MM.1S (cell line): ENCODE data around the gene WAC.

Experiments used
- EZH2 ChIP-seq: fragments of 300-600 bp; sonication (generic); optimal IDR thresholded peaks from 2 replicates; pipeline ENCODE3; 2017; ENCODE audit warnings: low read depth, mild to moderate bottlenecking, antibody characterized with exemption, low read length, mixed read lengths
- EZH2phosphoT487 ChIP-seq: fragments of 300-600 bp; sonication (generic); IDR thresholded peaks from 2 replicates; pipeline ENCODE4 v1.6.1; 2018; ENCODE audit warnings: antibody characterized with exemption, low read length
- TF ChIP-seq, protein P1 (sequence below): fragments of 300-600 bp; sonication (generic); IDR thresholded peaks from 2 replicates; pipeline ENCODE4 v1.5.1; 2016; ENCODE audit warnings: antibody characterized with exemption, low read length, mixed read lengths

DNA sequence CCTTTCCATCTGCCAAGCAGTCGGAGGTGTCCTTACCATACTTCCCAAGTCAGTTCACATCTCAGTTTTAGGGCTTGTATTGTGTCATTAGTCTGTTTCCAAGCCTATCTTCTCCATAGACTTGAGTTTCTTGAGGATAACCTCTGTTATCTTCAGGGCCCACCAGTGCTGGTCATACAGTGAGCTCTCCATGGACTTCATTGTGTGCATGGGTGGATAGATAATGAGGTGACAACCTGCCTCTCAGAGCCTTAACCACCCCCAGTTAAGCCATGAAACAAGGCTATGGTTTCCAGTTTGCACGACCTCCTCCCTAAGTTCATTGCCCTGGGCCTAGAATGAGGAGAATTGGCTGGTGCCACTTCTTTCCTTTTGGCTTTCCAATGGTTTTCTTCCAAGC lies 38.5 kb upstream of the WAC start:
- TF ChIP-seq, protein P1, sequence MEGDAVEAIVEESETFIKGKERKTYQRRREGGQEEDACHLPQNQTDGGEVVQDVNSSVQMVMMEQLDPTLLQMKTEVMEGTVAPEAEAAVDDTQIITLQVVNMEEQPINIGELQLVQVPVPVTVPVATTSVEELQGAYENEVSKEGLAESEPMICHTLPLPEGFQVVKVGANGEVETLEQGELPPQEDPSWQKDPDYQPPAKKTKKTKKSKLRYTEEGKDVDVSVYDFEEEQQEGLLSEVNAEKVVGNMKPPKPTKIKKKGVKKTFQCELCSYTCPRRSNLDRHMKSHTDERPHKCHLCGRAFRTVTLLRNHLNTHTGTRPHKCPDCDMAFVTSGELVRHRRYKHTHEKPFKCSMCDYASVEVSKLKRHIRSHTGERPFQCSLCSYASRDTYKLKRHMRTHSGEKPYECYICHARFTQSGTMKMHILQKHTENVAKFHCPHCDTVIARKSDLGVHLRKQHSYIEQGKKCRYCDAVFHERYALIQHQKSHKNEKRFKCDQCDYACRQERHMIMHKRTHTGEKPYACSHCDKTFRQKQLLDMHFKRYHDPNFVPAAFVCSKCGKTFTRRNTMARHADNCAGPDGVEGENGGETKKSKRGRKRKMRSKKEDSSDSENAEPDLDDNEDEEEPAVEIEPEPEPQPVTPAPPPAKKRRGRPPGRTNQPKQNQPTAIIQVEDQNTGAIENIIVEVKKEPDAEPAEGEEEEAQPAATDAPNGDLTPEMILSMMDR = no peak
- TF ChIP-seq EZH2 (no peak), EZH2phosphoT487 (no peak)
